Measurements from ENCODE around the gene LGR6.
"Not testable (repeated sequence)": the region's sequence is repeated elsewhere in the genome, so short reads cannot be mapped to it uniquely, and the experiment has no call there.

LGR6 gene

GRCh38 chr1:202351725-202352124, 158.1 kb downstream of the LGR6 start:
- intact Hi-C loops (cut with DNase I) = loop anchor here (5.0 kb wide), 1 partner anchor 56 kb away; no protein-coding TSS in a partner anchor
- DNase-seq = no peak

GRCh38 chr1:202352583-202353197, 159.1 kb downstream of the LGR6 start:
- intact Hi-C loops (cut with DNase I) = loop anchor here (5.0 kb wide), 1 partner anchor 55 kb away; no protein-coding TSS in a partner anchor
- DNase-seq = not testable (repeated sequence)

- DNase-seq = no peak
- intact Hi-C loops (cut with DNase I) = no loop called here
These were observed 162.4 kb downstream of the LGR6 start for GRCh38 chr1:202355944-202356553.

GRCh38 chr1:202357506-202357905, 163.9 kb downstream of the LGR6 start:
- no peak for DNase-seq
- intact Hi-C loops (cut with DNase I) = no loop called here

GRCh38 chr1:202361224-202361623, 167.6 kb downstream of the LGR6 start:
- intact Hi-C loops (cut with DNase I) = no loop called here
- DNase-seq = no peak

- intact Hi-C loops (cut with DNase I) = no loop called here
- DNase-seq = no peak
These were observed 168.1 kb downstream of the LGR6 start for GRCh38 chr1:202361701-202362100.

- no peak for DNase-seq
- intact Hi-C loops (cut with DNase I) = no loop called here
These were observed 168.6 kb downstream of the LGR6 start for GRCh38 chr1:202362212-202362611.

- intact Hi-C loops (cut with DNase I) = no loop called here
- no peak for DNase-seq
These were observed 171.7 kb downstream of the LGR6 start for GRCh38 chr1:202365092-202365815.

- DNase-seq = no peak
- intact Hi-C loops (cut with DNase I) = no loop called here
These were observed 173.7 kb downstream of the LGR6 start for GRCh38 chr1:202367271-202367670.

All from posterior cingulate gyrus (tissue), 11 donors.